A549 (cell line): Measurements from ENCODE around the gene BPIFB4.

ENCODE experiments used
- CHD4 ChIP-seq: fragments of 200-600 bp; sonication (generic); IDR thresholded peaks from 2 replicates; pipeline ENCODE4 v1.6.1; 2016; ENCODE audit warnings: antibody characterized with exemption, mild to moderate bottlenecking, borderline replicate concordance
- CTCF ChIP-seq: fragments of >200 bp; sonication (Bioruptor Twin); formaldehyde crosslinking; IDR thresholded peaks from 3 replicates; pipeline ENCODE4 v1.5.1; 2016
- RNF2 ChIP-seq: fragments of 200-600 bp; sonication (generic); IDR thresholded peaks from 2 replicates; pipeline ENCODE4 v1.6.1; 2016; ENCODE audit warnings: low read depth, mild to moderate bottlenecking, antibody characterized with exemption, moderate library complexity, borderline replicate concordance
- ZFP36 ChIP-seq: fragments of 450-650 bp; IDR thresholded peaks from 2 replicates; pipeline ENCODE4 v1.6.1; 2014; ENCODE audit warnings: borderline replicate concordance; ENCODE audit not compliant: partially characterized antibody

GRCh38 chr20:33071198-33071597, 8.2 kb upstream of the BPIFB4 start:
- TF ChIP-seq CHD4 (no peak), CTCF (no peak), RNF2 (no peak), ZFP36 (no peak)
